SW 1271 (cell line): ENCODE data around the gene RASSF1.
A peak's percentile ranks its signal among the peaks of the same experiment; 100 is the strongest.

ENCODE experiments used
- DNase-seq, 2 experiments: peaks; one replicate each; lab custom pipeline; 2025; lab: John Stamatoyannopoulos, UW

RASSF1 gene

DNA sequence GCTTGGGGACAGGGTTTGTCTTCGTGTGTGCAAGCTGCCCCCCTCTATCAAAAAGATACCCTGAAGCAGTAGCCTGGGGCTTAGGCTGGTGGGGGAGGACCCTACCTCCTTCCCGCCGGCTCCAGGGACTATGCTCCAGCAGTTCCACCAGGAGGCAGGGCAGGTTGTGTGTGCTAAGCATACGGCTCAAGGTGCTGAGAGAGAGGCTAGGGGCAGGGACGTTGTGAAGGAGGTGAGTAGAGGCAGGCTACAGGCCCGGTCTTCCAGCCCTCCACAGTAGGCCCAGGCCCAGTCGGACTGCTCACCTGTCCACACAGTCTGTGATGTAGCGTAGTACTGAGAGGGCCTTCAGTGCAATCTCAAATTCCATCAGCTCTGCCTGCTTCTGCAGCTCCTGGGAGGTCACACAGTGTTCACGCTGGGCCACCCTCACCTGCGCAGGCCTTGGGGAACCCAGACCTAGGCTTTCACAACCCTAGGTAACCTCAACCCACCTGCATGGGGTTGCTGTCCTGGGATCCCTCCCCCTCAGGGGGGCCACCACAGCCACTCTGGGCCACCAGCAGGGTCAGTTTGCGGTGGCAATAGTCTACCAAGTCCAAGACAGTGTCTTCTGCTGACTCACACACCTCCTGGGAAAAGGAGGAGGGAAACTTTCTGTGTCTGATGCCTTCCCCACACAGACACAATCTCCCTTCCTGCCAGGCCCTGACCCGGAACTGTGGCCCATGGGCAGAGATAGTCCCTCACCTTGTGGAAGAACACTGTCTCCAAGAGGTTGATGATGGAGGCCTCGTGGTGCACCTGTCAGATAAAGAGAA is 2.4 kb upstream of the RASSF1 start:
- DNase-seq = no peak

DNA sequence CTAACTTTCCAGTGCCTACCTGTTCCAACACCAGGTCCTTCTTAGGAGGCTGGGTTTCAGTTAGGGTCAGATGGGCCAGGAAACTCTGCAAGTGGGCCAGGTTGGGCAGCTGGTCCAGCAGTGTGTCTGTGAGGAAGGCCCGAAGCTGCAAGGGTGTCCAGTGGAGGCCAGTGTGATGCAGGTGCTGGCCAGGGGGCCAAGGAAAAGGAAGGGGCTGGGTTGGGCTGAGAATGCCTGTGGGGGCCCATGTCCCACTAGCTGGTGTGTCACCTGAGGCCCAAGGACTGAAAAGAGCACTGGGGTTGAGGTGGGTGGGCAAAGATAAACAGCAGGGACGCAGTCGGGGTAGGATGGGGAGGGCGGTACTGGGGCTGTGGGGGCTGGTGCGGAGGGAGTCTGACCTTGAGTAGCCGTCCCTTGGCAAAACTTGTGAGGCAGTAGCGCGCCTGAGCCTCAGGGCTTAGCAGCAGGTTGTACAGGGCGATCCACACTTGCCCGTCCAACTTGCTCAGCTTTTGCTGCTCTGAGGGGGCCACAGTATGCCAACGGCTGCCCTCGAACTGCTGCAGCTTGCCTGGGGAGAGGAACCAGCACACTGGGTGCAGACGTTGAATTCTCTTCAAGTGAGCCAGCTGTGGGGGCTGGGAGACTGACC is 1.5 kb upstream of the RASSF1 start:
- no peak for DNase-seq

DNA sequence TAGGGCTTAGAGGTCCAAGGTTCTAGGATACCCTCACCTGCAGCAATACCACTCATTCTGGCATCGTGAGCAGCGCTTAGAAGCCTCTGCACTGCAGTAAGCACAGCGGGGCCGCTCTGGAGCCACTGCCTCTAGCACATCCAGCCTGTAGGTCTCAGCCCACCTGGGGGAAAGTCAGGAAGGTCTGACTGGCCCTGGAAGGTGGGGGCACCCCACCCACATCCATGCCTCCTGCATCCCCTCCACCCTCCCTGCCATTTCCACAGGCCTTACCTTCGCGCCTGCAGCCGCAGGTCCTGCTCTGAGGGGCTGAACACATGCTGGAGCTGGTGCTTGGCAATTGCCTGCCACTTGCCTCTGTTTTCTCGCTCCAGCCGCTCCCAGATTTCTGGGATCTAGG is 901 bp upstream of the RASSF1 start:
- no peak for DNase-seq

DNA sequence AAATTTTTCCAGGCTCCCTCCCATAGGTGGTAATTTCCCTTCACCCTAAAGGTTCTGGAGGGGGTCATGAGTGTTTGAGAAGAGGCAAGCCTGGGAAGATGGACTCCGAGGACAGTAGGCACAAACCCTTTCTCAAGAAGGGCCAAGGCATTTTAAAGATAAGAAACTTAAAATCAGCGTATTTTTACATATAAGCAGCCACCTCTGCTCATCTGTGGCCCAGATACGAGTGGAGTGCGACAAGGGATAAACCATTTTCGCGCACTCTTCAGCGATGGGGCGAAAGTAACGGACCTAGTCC is 539 bp downstream of the RASSF1 start:
- no peak for DNase-seq

DNA sequence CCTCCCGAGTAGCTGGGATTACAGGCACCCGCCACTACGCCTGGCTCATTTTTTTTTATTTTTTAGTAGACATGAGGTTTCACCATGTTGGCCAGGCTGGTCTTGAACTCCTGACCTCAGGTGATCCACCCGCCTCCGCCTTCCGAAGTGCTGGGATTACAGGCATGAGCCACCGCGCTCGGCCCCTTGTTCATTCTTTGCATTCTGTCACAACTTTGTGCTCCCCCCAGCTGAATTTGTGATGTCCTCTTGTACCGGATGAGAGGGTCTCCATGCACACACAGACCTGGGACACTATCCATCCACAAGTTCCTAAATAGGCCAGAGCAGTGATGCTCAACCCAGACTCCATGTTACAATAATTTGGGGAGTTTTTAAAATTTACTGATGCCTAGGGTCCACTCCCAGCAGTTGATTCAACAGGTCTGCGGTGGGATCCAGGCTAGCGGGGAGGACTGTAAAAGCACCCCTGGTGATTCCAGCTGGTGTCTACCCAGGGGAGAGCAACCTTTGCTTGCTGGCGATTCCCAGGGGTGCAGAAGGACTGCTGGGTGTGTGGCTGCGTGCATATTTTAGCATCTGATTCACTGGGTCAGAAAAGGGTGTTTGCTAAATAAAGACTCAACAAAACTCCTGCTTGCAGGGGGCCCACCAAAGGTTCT is 1.0 kb downstream of the RASSF1 start:
- DNase-seq = no peak

DNA sequence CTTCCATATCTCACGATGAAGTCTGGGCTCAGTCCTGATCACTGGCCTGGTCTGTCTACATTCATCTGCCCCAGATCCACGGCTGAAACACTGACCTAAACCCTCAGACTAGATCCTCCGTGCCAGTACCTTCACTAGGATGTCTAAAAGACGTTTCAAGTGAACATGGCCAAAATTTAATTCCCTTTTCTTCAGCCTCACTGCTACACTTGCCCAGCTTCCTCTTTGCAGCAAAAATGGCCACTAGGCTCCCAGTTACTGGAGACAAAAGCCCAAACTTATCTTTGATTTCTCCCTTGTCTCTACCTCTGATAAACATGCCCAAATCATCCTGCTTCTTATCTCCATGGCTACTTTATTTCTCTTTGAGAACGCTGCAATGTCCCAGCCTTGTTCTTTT is 1.7 kb downstream of the RASSF1 start:
- no peak for DNase-seq

DNA sequence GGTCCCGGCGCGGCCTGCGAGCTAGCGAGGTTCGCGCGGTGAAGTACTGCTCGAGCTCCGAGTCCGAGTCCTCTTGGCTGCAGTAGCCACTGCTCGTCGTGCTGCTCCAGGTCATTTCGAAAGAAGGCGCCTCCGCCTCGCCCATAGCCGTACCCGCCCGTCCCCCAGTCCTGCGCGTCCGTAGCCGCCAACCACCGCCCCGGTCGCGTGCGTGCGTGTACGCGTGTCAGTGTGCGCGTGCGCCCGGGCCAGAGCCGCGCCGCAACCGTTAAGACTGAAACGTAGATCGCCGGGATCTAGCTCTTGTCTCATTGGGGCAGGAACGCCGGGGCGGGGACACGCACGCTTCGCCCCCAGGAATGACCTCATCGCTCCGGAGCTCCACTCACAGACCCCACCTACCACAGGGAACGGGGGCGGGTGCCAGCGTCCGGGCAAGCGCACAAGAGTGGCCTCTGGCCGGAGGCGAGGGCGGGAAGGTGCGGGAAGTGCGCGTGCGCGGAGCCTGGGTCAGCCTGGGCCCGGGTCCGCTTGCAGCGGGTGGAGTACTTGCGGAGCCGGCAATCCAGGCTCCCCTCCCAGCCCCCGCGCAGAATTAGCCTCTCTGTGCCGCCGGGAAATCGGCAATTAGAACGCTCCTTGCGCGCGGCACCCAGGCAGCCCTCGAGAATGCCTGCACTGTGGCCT is 3.3 kb downstream of the RASSF1 start:
- peak; percentile 90 to 91 for DNase-seq

DNA sequence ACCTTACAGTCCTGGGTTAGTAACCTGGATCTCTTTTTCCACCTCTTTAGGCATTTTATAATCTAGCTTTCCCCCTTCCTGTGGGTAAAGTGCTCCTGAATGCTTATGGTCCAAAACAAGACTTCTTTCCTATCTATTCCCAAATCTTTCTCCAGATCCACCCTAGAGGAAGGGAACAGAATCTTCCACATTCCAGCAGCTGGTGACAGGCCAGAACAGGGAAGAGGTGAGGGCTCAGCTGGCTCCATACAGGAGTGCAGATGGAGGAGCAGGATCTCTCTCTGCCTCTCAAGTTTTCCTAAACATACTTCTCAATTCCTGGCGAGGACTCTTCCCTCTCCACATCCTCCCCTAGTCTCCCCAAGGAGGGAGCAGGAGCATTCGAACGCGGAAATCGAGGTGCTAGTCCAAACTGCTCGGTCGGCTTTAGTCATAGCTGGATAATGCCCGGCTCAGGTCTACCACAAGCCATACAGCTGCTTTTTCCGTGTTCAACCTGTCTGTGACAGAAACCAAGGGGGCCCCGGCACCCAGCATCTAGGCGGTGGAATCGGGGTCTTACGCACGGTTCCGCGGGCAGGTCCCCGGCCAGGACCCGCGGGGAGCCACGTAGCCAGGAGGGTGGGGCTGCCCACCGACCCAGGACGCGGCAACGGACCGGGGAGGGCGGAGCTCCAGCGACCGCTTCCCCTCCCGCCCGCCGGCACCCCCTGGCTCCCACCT is 4.0 kb downstream of the RASSF1 start:
- DNase-seq = no peak

DNA sequence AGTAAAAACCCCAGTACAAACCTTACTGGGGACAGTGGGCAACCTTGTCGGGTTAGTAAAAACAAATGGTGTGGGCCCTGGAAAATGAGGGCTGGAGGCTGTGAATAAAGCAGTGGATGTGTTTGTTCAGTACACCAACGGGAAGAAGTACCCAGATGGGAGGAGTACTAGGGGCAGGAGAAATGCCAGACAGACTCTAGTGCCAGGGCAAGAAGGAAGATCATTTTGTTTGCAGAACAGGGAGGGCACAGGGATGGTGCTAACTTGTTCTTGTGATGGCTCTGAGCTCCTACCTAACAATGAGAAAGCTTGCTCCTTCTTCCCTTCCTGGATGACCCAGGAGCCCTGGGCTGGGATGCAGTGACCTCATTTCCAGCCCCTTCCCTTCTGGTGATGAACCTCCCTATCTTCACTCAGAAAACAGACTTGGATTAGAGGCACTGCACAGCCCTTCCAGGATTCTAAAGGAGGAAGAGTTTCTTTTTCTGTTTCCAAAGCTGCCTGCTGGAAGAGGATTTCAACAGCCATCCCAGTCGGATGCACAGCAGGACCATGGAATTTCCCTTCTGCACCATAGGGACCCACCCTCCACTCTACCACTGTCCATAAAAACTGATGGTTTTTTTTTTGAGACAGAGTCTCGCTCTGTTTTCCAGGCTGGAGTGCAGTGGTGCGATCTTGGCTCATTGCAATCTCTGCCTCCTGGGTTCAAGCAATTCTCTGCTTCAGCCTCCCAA is 6.1 kb downstream of the RASSF1 start:
- no peak for DNase-seq

DNA sequence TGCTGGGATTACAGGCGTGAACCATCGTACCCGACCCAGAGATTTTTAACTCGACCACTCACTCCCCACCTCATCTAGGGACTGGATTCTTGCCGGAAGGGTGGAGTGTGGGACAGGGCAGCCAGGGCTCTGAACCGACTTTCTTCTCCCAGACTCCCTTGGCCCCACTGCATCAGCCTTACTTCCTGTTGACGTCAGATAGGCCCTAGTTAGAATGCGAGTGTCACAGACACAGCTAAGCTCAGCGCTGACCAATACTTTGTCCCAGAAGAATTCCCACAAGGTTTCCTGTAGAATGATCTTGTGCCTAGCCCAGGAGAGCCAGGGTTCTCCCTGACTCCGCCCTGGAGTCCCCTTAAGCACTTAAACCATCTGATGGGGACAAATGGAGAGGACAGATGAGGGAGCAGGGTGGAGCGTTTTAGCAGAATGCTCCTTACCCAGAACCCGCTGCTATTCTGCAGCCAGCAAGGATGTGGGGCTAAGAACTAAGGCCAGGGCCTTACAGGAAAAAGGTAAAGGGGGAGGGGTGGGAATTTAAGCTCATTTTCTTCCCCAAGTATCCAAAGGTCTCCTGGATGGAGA is 6.8 kb downstream of the RASSF1 start:
- DNase-seq = no peak

DNA sequence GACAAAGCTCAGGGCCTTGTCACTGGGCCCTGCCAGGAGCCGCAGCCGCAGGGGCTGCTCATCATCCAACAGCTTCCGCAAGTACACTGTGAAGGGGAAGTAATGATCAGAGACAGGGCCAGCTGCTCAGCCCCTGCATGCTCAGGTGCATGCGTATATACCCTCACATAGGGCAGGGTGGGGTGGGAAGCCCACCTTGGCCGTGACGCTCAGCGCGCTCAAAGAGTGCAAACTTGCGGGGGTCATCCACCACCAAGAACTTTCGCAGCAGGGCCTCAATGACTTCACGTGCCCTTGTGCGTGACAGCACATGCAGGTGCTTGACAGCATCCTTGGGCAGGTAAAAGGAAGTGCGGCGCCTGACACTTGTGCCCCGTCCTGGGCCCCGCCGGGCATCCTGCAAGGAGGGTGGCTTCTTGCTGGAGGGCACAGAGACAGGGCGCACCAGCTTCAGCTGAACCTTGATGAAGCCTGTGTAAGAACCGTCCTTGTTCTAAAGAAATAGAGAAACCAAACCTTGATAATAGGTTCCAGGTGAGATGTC is 9.2 kb downstream of the RASSF1 start:
- no peak for DNase-seq

DNA sequence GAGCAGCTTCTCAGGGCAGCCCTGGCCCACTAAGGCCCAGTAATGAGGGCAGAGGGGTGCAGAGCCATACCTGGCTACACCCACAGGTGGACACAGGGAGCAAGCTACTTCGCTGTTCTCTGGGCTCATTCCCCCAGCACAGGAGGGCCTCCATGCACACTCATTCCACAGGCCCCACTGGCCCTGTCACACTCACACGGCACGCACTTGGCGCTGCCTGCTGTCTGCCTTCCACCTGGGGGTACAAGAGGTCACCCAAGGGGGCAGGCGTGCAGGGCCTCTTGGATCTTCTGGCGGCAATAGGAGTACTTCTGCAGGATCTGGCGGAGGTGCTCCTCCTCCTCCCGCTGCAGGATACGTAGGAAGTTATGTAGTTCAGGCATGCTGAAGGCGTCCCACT is 10.3 kb downstream of the RASSF1 start:
- no peak for DNase-seq

DNA sequence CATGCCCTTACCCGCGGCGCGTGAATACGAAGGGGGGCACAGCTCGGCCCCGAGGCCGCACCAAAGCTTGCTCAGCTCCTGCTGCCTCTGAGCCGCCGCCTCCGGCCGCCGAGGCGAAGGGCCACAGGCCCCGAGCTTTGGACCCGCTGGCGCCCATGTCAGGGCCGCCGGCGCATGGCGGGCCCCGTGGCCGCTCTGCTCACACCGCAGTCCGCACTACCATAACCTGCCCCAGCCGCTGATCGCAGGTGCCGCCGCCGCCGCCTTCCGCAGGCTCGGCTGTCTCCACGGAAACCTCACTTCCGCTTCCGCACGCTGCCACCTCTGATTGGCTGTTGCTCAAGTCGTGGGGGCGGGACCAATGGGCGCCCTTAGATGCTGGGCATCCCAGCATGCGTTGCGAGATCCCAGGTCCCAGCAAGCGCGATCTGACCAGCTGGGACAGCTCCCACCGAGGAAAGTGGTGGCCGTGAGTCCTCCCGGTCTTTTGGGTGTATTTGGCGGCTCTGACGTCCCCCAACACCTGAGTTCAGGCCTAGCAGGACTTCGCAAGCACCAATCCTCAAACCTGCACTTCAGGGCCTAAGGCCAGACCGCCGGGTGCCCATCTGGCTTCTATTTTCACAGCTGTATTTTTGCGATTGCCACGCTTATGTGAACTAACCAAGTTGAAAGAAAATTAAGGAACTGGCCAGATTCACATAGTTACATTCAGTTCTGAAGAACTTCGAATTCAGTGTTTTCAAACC is 12.5 kb downstream of the RASSF1 start, which contains the start of gene TUSC2:
TSS of gene TUSC2 (minus strand) at position 281 of the 749 bp plus-strand sequence. CDS start at position 157, 124 bp downstream.
- peak; percentile 74 to 89 for DNase-seq

DNA sequence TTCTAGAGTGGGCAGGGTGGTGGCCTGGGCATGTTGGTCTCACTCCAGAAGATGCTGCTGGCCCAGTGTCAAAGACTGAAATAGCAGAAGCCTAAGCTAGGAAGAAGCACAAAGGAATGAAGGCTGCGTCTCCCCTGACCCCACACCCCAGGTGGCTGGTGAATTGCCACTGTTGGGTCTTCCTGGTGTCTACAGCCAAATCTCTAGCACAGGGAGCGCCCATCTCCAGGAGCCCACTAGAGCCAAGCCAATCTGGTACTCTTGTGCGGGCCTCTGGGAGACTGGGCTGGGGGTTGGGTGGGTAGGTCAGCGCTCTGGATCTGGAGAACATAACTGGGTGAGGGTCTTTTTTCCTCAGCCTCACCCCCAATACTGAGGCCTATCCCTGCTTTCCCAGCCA is 13.5 kb downstream of the RASSF1 start:
- no peak for DNase-seq

DNA sequence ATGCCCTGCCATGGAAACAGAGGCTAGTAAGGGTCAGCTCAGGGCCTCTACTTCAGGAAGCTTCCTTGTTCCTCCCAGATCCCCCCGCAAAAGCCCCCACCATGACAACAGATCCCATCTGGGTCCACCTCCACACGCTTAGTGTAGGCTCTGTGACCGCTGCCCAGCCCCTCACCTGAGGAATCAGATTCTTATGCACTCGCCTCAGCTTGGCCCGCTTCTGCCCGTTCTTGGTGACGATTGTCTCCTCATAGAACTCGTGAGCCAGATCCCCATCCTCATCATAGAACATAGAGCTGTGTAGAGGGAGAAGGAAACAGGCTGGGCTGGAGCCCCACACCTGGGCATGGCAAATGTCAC is 14.5 kb downstream of the RASSF1 start:
- DNase-seq = no peak

DNA sequence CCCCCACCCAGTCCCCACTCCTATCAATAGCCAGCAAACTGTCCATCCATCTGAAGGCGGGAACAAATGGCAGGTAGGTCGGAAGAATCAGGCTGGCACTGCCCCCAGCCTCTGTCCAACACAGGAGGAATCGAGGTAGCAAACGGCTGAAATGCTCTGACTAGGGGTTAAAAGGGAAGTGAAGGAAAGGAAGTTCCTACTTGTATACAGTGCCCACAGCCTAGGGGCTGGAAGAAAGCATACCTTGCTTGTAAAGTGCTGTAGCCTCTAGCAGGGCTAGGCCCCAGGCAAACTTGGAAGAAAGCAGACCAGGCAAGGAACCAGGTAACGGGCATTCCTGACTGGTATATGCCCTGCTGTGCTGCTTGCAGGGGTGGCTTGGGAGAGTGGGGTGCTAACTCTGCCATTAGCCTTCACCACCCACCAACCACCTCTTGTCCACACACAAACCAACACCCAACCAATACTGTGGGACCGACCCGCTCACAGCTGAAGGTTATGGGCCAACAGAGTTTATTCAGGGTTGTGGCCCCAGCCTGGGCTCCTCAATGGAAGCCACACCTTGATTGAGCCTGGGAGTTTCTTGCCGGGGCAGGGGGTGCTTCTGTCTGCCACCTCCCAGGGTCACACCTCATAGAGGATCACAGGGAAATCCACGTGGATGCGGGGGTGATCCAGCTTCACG is 15.0 kb downstream of the RASSF1 start:
- DNase-seq = no peak

DNA sequence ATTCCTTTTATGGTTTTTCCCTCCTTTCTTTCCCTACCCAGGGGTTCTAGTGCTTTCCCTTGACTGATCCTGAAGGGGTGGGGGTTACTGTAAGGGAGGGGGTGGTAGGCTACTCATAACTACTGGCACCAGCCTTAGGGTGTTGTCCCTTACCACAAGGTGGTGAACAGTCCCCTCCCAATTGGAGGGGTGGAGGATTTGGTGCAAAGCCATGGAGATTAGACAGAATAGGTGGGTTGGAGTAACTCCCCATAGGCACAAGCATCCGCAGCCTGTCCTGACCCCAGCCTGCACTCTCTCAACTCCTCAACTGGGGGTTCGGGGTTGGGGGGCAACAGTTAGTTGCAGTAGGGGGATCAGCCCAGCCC is 15.5 kb downstream of the RASSF1 start:
- DNase-seq = no peak

DNA sequence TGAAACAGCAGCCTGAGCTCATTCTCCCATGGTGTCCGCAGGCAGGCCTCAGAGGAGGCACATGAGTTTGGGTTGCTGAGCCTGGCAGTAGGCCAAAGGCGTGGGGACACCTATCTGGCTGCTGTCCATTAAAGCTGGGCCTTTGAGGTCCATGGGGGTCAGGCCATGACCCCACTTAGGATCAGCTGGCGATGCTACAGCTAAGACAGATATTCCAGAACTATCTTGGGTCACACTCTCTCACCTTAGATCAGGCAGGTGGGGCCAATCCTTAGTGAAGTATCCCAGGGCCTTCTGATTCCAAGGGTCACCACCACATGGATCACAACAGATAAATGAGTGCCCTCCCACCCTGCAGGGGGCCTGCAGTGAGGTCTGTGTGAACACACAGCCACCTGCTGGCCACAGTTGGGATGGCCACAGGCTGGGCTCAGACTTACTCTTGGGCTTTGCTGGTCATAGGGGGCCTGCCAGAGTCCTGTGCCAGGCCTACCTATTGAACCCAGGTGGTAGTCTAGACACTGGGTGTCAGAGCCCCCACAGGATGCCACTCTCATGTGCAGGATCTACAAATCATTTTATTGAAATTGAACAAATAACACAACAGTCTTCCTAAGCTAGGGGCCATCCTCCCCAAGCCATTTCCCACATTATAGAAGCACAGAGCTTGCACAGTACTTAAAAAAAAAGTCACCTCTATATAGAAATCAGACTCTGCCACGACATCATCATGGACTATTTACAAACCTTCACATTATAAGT is 16.1 kb downstream of the RASSF1 start:
- peak; percentile 13 to 63 for DNase-seq
